Kidney (tissue), 14 donors: Measurements from ENCODE around the gene EML6. TPM values are rescaled to one million over a fixed set of nuclear protein-coding genes. Genes with fewer than 3 reads are reported as not detected.

Experiments
- DNase-seq, 5 donors: peaks; one replicate each; pipeline ENCODE4 v3.0.0-alpha.2; 2013 to 2020
- FAIRE-seq: peaks from 2 replicates; lab custom pipeline; 2012; peaks lifted over from hg19 to GRCh38; lab: Jason Lieb, UNC
- H3K27ac ChIP-seq, 2 donors: one replicate each; pipeline ENCODE4 v1.7.0; 2013; ENCODE audit warnings: low read depth in 2 of 2, low read length in 2 of 2, inconsistent platforms in 1 of 2
- H3K27me3 ChIP-seq: one replicate; pipeline ENCODE4 v1.7.1; 2013; ENCODE audit warnings: low read length, inconsistent platforms; ENCODE audit not compliant: control insufficient read depth, insufficient read depth
- H3K36me3 ChIP-seq, 3 donors: one replicate each; pipeline versions ENCODE4 v1.7.0 to v1.7.1; 2013; ENCODE audit warnings: low read length in 3 of 3, control low read depth in 1 of 3, inconsistent platforms in 1 of 3; ENCODE audit not compliant: insufficient read depth in 3 of 3, control insufficient read depth in 2 of 3
- H3K4me1 ChIP-seq, 3 donors: one replicate each; pipeline versions ENCODE4 v1.7.0 to v1.7.1; 2013; ENCODE audit warnings: low read length in 3 of 3, inconsistent platforms in 1 of 3, low read depth in 1 of 3; ENCODE audit not compliant: control insufficient read depth in 2 of 3, insufficient read depth in 2 of 3
- H3K4me3 ChIP-seq, 3 donors: one replicate each; pipeline versions ENCODE4 v1.7.0 to v1.8.1; 2013; ENCODE audit warnings: low read length in 3 of 3, control low read depth in 1 of 3, inconsistent platforms in 1 of 3
- H3K9ac ChIP-seq, 3 donors: one replicate each; pipeline versions ENCODE4 v1.7.0 to v1.7.1; 2013; ENCODE audit warnings: low read length in 3 of 3, control low read depth in 1 of 3, inconsistent platforms in 1 of 3
- H3K9me3 ChIP-seq, 3 donors: one replicate each; pipeline versions ENCODE4 v1.7.0 to v1.7.1; 2013; ENCODE audit warnings: low read length in 3 of 3, control low read depth in 1 of 3, inconsistent platforms in 1 of 3; ENCODE audit not compliant: control insufficient read depth in 2 of 3, insufficient read depth in 1 of 3
- intact Hi-C: fragments of 100-400 bp; cut with DNase I; formaldehyde crosslinking; loops from one replicate; pipeline ENCODE4 v1.11.1; 2022
- polyA plus RNA-seq: library from polyadenylated mRNA; stranded (reverse); fragments of 350-450 nt; fragmentation: Illumina TruSeq; extraction: RNeasy Lipid Tissue Mini Kit (QIAGEN cat#74804); gene quantifications from one replicate; pipeline ENCODE4 v1.2.3, GENCODE V29; 2014; ENCODE audit warnings: low read depth, low replicate concordance; ENCODE audit not compliant: insufficient read depth
- total RNA-seq: library from RNA; stranded (reverse); fragmentation: NEBNext Ultra II Directional; extraction: Animal tissue kit (Norgen Biotek cat#: 25700); gene quantifications from one replicate; pipeline ENCODE4 v1.2.1, GENCODE V29; 2021
- TF ChIP-seq, protein P1 (sequence below): IDR thresholded peaks from 3 replicates; pipeline ENCODE4 v1.5.1; 2012; ENCODE audit warnings: mild to moderate bottlenecking, moderate library complexity, borderline replicate concordance; ENCODE audit not compliant: insufficient read depth; ENCODE audit errors: extremely low read depth
- donor health status: control.
- donor health status: control.
- donor health status: control.
- donor health status: control.
- donor health status: control.
- donor health status: DM: yes; HTN: yes; CAD: no.
- donor health status: Normal renal cell carcinoma (clear cell type).

The EML6 gene
- total and polyA plus RNA-seq, 2 donors from 2014 or later = 1.7 to 3.1 TPM

DNA sequence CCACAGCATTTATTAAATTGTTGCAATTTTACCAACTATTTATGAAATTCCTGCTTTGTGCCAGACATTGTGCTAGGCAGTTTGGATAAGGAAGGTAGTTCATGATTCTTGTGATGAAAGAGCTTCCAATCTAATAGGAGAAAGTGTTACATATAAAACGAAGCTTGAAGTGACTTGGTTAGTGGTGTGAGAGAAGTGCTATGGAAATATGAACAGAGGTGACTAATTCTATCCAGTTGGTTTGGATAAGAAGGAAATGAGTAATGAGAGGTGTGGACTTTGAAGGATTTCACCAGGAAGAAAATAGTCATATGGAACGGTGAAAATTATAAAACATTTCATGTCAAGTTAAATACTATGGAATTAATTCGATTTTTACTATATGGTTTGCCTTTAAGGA, 48.6 kb downstream of the EML6 start:
- Histone ChIP-seq H3K27me3 (no peaks in the 10 kb centered on the region), H3K9me3 (no peaks in the 10 kb centered on the region), H3K9ac (no peak overlapping the region), H3K4me1 (no peaks in the 10 kb centered on the region), H3K36me3 (no peaks in the 10 kb centered on the region), H3K27ac (no peak overlapping the region), H3K4me3 (no peak overlapping the region)
- TF ChIP-seq, protein P1, sequence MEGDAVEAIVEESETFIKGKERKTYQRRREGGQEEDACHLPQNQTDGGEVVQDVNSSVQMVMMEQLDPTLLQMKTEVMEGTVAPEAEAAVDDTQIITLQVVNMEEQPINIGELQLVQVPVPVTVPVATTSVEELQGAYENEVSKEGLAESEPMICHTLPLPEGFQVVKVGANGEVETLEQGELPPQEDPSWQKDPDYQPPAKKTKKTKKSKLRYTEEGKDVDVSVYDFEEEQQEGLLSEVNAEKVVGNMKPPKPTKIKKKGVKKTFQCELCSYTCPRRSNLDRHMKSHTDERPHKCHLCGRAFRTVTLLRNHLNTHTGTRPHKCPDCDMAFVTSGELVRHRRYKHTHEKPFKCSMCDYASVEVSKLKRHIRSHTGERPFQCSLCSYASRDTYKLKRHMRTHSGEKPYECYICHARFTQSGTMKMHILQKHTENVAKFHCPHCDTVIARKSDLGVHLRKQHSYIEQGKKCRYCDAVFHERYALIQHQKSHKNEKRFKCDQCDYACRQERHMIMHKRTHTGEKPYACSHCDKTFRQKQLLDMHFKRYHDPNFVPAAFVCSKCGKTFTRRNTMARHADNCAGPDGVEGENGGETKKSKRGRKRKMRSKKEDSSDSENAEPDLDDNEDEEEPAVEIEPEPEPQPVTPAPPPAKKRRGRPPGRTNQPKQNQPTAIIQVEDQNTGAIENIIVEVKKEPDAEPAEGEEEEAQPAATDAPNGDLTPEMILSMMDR = no peak
- FAIRE-seq (no peak), DNase-seq (no peak)
- intact Hi-C loops = no loop called here

DNA sequence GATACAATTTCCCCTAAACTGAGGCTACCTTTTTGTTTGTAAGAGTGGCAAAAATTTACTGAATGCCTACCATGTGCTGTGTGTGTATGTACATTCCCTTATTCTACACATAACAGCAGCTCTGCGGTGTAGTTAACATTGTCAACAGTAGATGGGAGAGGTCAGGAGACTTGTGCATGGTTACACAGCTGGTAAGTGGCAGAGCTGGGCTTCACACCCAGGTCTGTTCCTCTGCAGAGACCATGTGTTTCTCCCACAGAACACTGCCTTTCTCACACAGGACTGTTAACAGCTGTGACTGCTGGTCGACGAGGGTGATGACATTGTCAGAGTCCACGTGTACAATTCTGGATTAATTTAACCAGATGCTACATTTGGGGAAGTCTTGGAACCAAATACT, 49.1 kb downstream of the EML6 start:
- no peak overlapping the region for H3K9ac ChIP-seq
- DNase-seq (no peak), FAIRE-seq (no peak)
- H3K9me3 ChIP-seq = no peaks in the 10 kb centered on the region
- no peak overlapping the region for H3K4me3 ChIP-seq
- TF ChIP-seq, protein P1 = no peak
- H3K27me3 ChIP-seq = no peaks in the 10 kb centered on the region
- H3K36me3 ChIP-seq = no peaks in the 10 kb centered on the region
- intact Hi-C loops = no loop called here
- H3K27ac ChIP-seq = no peak overlapping the region
- no peaks in the 10 kb centered on the region for H3K4me1 ChIP-seq

DNA sequence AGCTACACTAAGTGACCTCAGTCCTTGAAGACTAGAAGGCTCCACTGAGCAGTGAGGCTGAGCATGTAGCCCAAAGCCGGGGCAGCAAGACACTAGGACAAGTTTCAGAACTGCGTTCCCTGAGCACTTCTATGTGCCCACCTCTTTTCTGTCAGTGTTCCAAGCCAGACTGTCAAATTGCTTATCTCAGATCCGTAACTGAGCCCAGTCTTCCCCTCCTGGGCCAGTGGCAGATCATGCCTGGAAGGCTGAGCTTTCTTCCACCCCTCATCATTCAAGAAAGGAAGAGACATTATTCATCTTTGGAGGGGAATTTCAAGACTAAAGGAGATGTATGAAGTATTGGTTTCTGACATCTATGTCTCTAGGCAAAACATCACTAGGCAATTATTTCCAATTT, 49.8 kb downstream of the EML6 start:
- H3K36me3 ChIP-seq = no peaks in the 10 kb centered on the region
- FAIRE-seq (no peak), DNase-seq (no peak)
- no peaks in the 10 kb centered on the region for H3K9me3 ChIP-seq
- no peaks in the 10 kb centered on the region for H3K4me1 ChIP-seq
- no peak overlapping the region for H3K9ac ChIP-seq
- no peak overlapping the region for H3K27ac ChIP-seq
- intact Hi-C loops = no loop called here
- H3K4me3 ChIP-seq = no peak overlapping the region
- no peaks in the 10 kb centered on the region for H3K27me3 ChIP-seq
- TF ChIP-seq, protein P1 = no peak

DNA sequence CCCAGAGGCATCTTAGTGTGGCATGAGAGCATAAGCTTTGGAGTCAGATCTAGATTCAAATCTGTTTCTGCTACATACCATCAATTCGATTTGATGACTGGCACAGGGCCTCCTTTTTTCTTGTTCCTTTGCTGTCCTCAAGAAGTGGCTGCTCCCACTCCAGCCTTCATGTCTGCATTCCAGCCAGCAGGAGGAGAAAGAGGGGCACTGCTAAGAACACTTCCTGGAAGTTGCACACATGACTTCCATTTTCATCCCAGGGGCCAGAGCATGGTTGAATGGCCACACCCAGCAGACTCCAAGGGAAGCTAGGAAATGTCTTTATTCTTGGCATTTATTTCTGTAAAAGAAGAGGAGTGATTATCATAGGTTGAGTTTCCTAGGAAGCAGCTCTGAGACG, 50.4 kb downstream of the EML6 start:
- Histone ChIP-seq H3K9ac (no peak overlapping the region), H3K9me3 (no peaks in the 10 kb centered on the region), H3K27me3 (no peaks in the 10 kb centered on the region), H3K4me1 (no peaks in the 10 kb centered on the region), H3K36me3 (no peaks in the 10 kb centered on the region), H3K27ac (no peak overlapping the region), H3K4me3 (no peak overlapping the region)
- DNase-seq (peak in 1 of 5 donors; percentile 16), FAIRE-seq (no peak)
- TF ChIP-seq, protein P1 = no peak
- intact Hi-C loops = no loop called here
